ENCODE data around the gene GNAI3. TPM values are rescaled to one million over a fixed set of nuclear protein-coding genes. Genes with fewer than 3 reads are reported as not detected.

Gene GNAI3
- total RNA-seq, 2 experiments from 2014 or later: 3.8 to 6.1 TPM

DNA sequence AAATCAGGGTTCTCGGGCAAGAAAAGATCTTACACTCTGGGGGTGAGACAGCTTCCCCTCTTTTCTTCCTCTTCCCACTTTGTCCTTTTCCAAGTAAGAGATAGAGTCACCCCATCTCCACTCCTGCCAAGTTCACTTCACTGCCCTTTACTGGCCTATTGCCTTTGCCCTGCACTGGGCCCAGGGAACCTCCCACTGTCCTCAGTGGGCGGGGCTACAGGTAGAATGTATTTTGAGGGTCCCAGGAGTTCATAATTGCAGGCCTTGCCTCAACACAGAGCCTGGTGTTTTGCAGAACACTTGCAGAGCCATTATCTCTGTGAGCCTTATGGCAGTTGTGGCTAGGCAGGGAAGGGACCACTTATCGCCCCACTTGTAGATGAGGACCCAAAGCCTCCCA is 74.5 kb downstream of the GNAI3 start:
- no peak overlapping the region for H3K4me3 ChIP-seq (ENCODE audit: low read depth, low read length, poor library complexity, severe bottlenecking)
- DNase-seq (ENCODE audit: low spot score): no peak
- no TSS peak for BruUV-seq (replicated peaks)
- H4K20me1 ChIP-seq (ENCODE audit: insufficient read depth, low read length): 0 out of 2 replicates have a peak, but pooled peaks cover 5% of the 10 kb centered on the region
- POLR2A ChIA-PET: interaction anchor here (0.5 to 0.7 kb wide), 2 partner anchors 21 to 288 kb away, joined by 3 to 4 read pairs; no protein-coding TSS in a partner anchor
- no peak for TF ChIP-seq EZH2phosphoT487 (IDR thresholded peaks at IDR 0.05; ENCODE audit: borderline replicate concordance, low read depth, low read length)
- TF ChIP-seq, protein P1, sequence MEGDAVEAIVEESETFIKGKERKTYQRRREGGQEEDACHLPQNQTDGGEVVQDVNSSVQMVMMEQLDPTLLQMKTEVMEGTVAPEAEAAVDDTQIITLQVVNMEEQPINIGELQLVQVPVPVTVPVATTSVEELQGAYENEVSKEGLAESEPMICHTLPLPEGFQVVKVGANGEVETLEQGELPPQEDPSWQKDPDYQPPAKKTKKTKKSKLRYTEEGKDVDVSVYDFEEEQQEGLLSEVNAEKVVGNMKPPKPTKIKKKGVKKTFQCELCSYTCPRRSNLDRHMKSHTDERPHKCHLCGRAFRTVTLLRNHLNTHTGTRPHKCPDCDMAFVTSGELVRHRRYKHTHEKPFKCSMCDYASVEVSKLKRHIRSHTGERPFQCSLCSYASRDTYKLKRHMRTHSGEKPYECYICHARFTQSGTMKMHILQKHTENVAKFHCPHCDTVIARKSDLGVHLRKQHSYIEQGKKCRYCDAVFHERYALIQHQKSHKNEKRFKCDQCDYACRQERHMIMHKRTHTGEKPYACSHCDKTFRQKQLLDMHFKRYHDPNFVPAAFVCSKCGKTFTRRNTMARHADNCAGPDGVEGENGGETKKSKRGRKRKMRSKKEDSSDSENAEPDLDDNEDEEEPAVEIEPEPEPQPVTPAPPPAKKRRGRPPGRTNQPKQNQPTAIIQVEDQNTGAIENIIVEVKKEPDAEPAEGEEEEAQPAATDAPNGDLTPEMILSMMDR (conservative IDR thresholded peaks at IDR 0.05; ENCODE audit: low read length): no peak
- peaks cover 35% of the 10 kb centered on the region for H3K79me2 ChIP-seq (ENCODE audit: insufficient read depth, low read depth, low read length)
- H3K36me3 ChIP-seq (ENCODE audit: insufficient read depth, low read length): peaks cover 9% of the 10 kb centered on the region; the same call in 1 of the 2 replicates
- peaks cover 53% of the 10 kb centered on the region for H3K4me1 ChIP-seq (ENCODE audit: insufficient read depth, low read length, poor library complexity, severe bottlenecking)
- intact Hi-C loops (cut with micrococcal nuclease; ENCODE audit: unreplicated experiment): loop anchor here (5.0 kb wide), 1 partner anchor 131 kb away; the partner anchor contains the start of gene CYB561D1
- no peak overlapping the region for H3K27ac ChIP-seq (ENCODE audit: low read depth, low read length, poor library complexity, severe bottlenecking)
- no peaks in the 10 kb centered on the region for H3K9me3 ChIP-seq (ENCODE audit: low read length)
- no peak overlapping the region for H2AFZ ChIP-seq (ENCODE audit: low read length)
- CTCF ChIA-PET (ENCODE audit: unreplicated experiment): interaction anchor here (2.2 kb wide), 1 partner anchor 17 kb away, joined by 7 read pairs; no protein-coding TSS in a partner anchor
- H3K9me2 ChIP-seq (ENCODE audit: insufficient read depth, low read length): no peaks in the 10 kb centered on the region
- peak overlapping the region; percentile 97 for H3K4me2 ChIP-seq (ENCODE audit: low read length)

GRCh38 chr1:109623601-109624161 is 75.3 kb downstream of the GNAI3 start:
- no TSS peak for BruUV-seq (replicated peaks)
- H3K9me2 ChIP-seq (ENCODE audit: insufficient read depth, low read length): no peaks in the 10 kb centered on the region
- H3K79me2 ChIP-seq (ENCODE audit: insufficient read depth, low read depth, low read length): peaks cover 35% of the 10 kb centered on the region
- no peaks in the 10 kb centered on the region for H3K9me3 ChIP-seq (ENCODE audit: low read length)
- H3K36me3 ChIP-seq (ENCODE audit: insufficient read depth, low read length): peaks cover 17% of the 10 kb centered on the region; the same call in 1 of the 2 replicates
- POLR2A ChIA-PET: interaction anchor here (0.6 to 1.0 kb wide), 4 partner anchors 75 to 786 kb away, joined by 3 to 5 read pairs (median 4); partner anchors contain the start of gene GNAI3
- no peak overlapping the region for H2AFZ ChIP-seq (ENCODE audit: low read length)
- H3K27ac ChIP-seq (ENCODE audit: low read depth, low read length, poor library complexity, severe bottlenecking): peak overlapping the region; percentile 49
- H3K4me3 ChIP-seq (ENCODE audit: low read depth, low read length, poor library complexity, severe bottlenecking): peak overlapping the region; percentile 44
- TF ChIP-seq, protein P1 (conservative IDR thresholded peaks at IDR 0.05; ENCODE audit: low read length): no peak
- TF ChIP-seq EZH2phosphoT487 (IDR thresholded peaks at IDR 0.05; ENCODE audit: borderline replicate concordance, low read depth, low read length): no peak
- H3K4me2 ChIP-seq (ENCODE audit: low read length): peak overlapping the region; percentile 97
- intact Hi-C loops (cut with micrococcal nuclease; ENCODE audit: unreplicated experiment): loop anchor here (5.0 kb wide), 1 partner anchor 131 kb away; the partner anchor contains the start of gene CYB561D1
- DNase-seq (ENCODE audit: low spot score): no peak
- H3K4me1 ChIP-seq (ENCODE audit: insufficient read depth, low read length, poor library complexity, severe bottlenecking): peaks cover 48% of the 10 kb centered on the region
- H4K20me1 ChIP-seq (ENCODE audit: insufficient read depth, low read length): 0 out of 2 replicates have a peak, but pooled peaks cover 5% of the 10 kb centered on the region
- CTCF ChIA-PET (ENCODE audit: unreplicated experiment): interaction anchor here (2.2 kb wide), 1 partner anchor 16 kb away, joined by 7 read pairs; no protein-coding TSS in a partner anchor

Measured in OCI-LY7 (cell line).